NCI-H774 (cell line): Measurements from ENCODE around the gene EPB41L2.
A peak's percentile ranks its signal among the peaks of the same experiment; 100 is the strongest.

Source experiments
- DNase-seq: peaks from one replicate; lab custom pipeline; 2025; lab: John Stamatoyannopoulos, UW

EPB41L2 gene

GRCh38 chr6:130908188-130908587, 154.9 kb downstream of the EPB41L2 start:
- no peak for DNase-seq

GRCh38 chr6:130907687-130908086, 155.4 kb downstream of the EPB41L2 start:
- no peak for DNase-seq

GRCh38 chr6:130906736-130907381, 156.2 kb downstream of the EPB41L2 start:
- no peak for DNase-seq

GRCh38 chr6:130903602-130904001, 159.4 kb downstream of the EPB41L2 start:
- DNase-seq = no peak

GRCh38 chr6:130903007-130903406, 160.0 kb downstream of the EPB41L2 start:
- DNase-seq = no peak

- no peak for DNase-seq
These were observed 162.1 kb downstream of the EPB41L2 start for GRCh38 chr6:130900913-130901312.

GRCh38 chr6:130896249-130896648, 166.8 kb downstream of the EPB41L2 start:
- no peak for DNase-seq

GRCh38 chr6:130895516-130895915, 167.5 kb downstream of the EPB41L2 start:
- no peak for DNase-seq

GRCh38 chr6:130893766-130894165, 169.3 kb downstream of the EPB41L2 start:
- DNase-seq = no peak

- DNase-seq = no peak
These were observed 169.8 kb downstream of the EPB41L2 start for GRCh38 chr6:130893277-130893676.

GRCh38 chr6:130890521-130890971, 172.5 kb downstream of the EPB41L2 start:
- DNase-seq = no peak

- DNase-seq = no peak
These were observed 173.6 kb downstream of the EPB41L2 start for GRCh38 chr6:130889423-130889822.

- DNase-seq = no peak
These were observed 174.8 kb downstream of the EPB41L2 start for GRCh38 chr6:130888246-130888645.

GRCh38 chr6:130886966-130887365, 176.1 kb downstream of the EPB41L2 start:
- DNase-seq = no peak

- peak; percentile 77 for DNase-seq
These were observed 177.5 kb downstream of the EPB41L2 start for GRCh38 chr6:130885392-130886192.

- no peak for DNase-seq
These were observed 180.7 kb downstream of the EPB41L2 start for GRCh38 chr6:130882370-130882769.

GRCh38 chr6:130879826-130880225, 183.2 kb downstream of the EPB41L2 start:
- no peak for DNase-seq

- DNase-seq = no peak
These were observed 189.3 kb downstream of the EPB41L2 start for GRCh38 chr6:130873746-130874145.

- DNase-seq = peak; percentile 40
These were observed 190.6 kb downstream of the EPB41L2 start for GRCh38 chr6:130872250-130873095.

GRCh38 chr6:130870179-130870880, 192.7 kb downstream of the EPB41L2 start:
- no peak for DNase-seq

- DNase-seq = no peak
These were observed 193.4 kb downstream of the EPB41L2 start for GRCh38 chr6:130869681-130870080.

GRCh38 chr6:130865793-130866192, 197.3 kb downstream of the EPB41L2 start:
- DNase-seq = no peak
